Stimulated activated CD4-positive, alpha-beta T cell treated with anti-CD3 and anti-CD28 coated beads, Interleukin-2, amount 100 ng/mL, for 4 hours (primary cell): ENCODE data around the gene SMC4.
"Not testable (repeated sequence)": the region's sequence is repeated elsewhere in the genome, so short reads cannot be mapped to it uniquely, and the experiment has no call there.

Experiments
- DNase-seq: peaks from one replicate; pipeline ENCODE4 v3.0.0-alpha.2; 2020; ENCODE audit warnings: low read depth

The SMC4 gene

GRCh38 chr3:160446522-160447056 is 47.1 kb downstream of the SMC4 start:
- no peak for DNase-seq

- no peak for DNase-seq
Measured at GRCh38 chr3:160447544-160447943, 48.1 kb downstream of the SMC4 start.

DNA sequence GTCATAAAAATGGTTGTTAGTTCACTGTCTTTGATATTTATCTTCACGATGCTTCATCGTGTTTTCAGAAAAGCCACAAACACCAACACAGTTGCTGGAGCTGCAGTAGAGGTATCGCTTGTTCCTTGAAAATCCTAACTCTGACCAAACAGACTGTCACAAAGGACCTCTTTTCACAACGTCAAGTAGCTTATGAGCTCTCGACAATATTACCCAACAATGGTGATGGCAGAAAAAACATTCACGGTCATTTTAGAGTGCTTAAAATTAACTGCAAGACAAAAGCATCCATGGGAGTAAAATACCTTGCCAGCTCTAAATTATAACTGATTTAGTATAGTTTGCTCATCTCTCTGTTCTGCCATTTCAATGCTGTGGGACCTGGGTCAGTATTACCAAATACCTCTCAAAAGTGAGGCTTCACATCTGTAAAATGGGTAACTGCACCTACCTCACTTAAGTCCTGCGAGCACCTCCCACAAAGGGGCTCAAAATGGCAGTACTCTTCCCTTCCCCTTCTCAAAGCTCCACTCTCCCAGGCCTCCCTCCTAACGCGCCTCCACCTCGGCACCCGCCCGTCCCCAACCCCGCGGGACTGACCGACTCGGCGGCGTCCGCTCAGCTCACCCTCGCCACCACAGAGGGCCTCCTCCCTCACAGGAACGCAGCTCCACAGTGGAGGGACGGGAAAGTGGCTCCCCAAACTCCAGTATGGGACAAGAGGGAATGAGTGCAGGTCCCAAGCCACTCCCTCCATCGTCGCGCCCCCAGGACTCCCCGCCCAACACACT is 49.6 kb downstream of the SMC4 start:
- peak; percentile 3 for DNase-seq

GRCh38 chr3:160449636-160450598 is 50.5 kb downstream of the SMC4 start, which contains the start of gene TRIM59:
TSS of gene TRIM59 (minus strand) at chr3:160449786. CDS start at chr3:160439183, 10,603 bp downstream.
- peak; percentile 95 for DNase-seq

GRCh38 chr3:160450846-160451245 is 51.4 kb downstream of the SMC4 start:
- DNase-seq: no peak

DNA sequence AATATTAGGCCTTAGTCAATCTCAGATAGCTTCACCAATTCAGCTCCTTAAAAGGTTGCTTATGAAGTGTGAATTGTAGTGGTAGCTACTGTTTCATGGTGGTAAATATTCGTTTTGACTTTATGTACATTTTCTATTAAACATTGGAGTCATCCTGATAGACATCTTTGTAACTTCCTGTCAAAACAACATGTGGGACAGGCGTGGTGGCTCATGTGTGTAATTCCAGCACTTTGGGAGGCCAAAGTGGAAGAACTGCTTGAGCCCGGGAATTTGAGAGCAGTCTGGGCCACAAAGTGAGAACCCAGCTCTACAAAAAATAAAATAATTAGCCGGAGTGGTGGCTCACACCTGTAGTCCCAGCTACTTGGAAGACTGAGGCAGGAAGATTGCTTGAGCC is 52.2 kb downstream of the SMC4 start:
- DNase-seq: no peak

GRCh38 chr3:160452251-160452650 is 52.8 kb downstream of the SMC4 start:
- DNase-seq: not testable (repeated sequence)

GRCh38 chr3:160454995-160455394 is 55.5 kb downstream of the SMC4 start:
- DNase-seq: no peak

DNA sequence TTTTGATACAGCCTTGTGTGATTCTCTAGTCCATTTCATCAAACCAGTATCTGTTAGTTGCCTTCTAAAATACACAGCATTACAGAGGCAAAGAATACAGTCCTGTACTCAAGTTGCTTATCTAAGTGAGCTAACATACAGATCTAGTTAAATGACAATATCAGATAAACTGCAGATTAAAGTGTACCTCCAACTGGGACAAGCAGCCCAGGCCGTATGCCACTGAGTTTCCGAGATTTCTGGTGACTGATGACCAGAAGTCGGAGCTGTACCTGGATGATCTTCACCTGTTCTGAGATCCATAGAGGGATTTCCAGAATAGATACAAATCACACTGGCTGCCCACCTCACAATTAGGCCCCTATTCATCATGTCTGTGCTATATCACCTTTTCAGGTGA is 56.4 kb downstream of the SMC4 start:
- DNase-seq: no peak

DNA sequence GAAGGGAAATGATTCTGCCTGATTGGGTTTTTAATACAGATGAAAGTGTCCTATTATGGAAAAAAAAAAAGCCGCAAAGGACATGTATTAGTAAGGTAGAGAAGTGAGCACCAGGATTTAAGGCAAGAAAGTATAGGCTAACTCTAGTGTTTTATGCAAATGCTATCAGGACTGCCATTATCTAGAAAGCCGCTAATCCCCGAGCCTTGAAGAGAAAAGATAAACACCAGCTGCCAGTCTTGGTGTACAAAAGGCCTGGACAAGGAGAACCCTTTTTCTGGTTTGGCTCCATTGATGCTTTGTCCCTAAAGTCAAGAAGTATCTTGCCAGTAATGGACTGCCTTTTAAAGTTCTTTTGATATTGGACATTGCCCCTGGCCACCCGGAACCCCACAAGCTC is 58.7 kb downstream of the SMC4 start:
- DNase-seq: no peak

- no peak for DNase-seq
Measured at GRCh38 chr3:160459450-160459970, 60.1 kb downstream of the SMC4 start.

- DNase-seq: no peak
Measured at GRCh38 chr3:160460033-160460432, 60.6 kb downstream of the SMC4 start.

DNA sequence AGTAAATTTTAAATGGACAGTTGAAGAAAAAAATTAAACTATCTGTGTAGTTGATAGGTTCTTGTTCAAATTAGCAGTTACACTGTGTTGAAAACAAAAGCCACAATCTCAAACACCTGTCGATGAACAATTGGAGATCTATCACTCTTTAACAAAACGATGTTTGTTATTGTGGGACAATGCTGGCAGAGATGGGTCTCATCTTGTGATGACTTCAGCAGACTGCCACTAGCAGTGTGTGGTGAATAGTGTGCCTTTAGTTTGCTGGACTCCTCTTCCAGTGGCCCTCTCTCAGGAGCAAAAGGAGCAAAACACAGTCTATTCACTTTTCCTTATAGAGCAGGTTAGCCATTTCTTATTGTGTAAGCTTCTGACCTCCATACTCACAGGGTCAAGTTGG is 64.9 kb downstream of the SMC4 start:
- DNase-seq: no peak

- no peak for DNase-seq
Measured at GRCh38 chr3:160464971-160465370, 65.5 kb downstream of the SMC4 start.

- no peak for DNase-seq
Measured at GRCh38 chr3:160470181-160470580, 70.7 kb downstream of the SMC4 start.

DNA sequence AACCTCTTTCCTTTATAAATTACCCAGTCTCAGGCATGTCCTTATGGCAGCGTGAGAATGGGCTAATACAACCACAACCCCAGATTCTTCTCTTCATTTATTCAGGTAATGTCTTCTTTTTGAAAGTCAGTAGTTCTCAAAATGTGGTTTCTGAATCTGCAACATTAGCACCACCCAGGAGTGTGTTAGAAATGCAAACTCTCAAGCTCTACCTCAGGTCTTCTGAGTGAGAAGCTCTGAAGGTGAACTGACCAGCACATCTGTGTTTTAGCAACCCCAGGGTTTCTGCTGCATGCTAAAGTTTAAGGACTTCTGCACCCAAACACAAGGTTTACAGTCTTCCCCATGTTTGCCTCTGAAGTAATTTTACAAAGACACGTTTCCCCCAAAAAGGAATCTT is 72.4 kb downstream of the SMC4 start:
- no peak for DNase-seq

GRCh38 chr3:160472344-160472743 is 72.9 kb downstream of the SMC4 start:
- DNase-seq: no peak

DNA sequence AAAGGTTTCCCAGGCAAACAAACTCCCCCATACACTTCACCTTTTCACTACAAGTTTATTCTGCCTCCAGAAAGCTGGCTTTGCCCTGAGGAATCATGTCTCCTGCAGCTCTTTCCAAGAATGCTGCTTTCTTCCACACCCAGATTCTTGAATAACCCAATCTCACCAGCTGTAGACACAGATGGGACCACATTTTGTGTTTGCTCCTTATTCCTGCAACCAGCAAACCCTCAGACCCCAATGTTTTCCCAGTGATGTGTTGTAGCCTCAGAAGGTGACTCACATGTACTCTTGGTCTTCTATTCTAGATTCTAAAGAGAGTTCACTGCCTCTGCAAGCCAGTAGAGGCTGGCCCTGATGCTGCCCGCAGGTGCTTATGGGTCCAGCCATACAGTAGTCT is 73.8 kb downstream of the SMC4 start:
- no peak for DNase-seq

GRCh38 chr3:160473978-160474377 is 74.5 kb downstream of the SMC4 start:
- no peak for DNase-seq

- DNase-seq: no peak
Measured at GRCh38 chr3:160474416-160474838, 75.0 kb downstream of the SMC4 start.

DNA sequence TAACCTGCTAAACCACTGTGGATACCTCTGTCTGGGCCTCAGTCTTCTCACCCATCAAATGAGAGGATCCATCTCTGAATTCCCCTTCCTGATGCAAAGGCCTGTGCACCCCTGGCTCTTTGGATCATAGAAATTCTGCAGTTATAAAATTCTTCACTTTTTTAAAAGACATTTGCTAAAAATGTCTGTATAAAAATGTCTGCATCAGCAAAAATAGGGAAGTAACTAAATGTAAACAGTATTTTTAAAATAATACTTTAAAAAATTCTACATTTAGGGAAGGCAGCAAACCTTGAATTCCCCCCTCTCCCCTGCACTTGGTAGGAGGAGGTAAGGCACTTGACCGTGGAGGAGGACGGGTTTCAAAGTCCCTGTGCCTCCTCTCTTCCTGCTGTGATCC is 75.7 kb downstream of the SMC4 start:
- DNase-seq: no peak

DNA sequence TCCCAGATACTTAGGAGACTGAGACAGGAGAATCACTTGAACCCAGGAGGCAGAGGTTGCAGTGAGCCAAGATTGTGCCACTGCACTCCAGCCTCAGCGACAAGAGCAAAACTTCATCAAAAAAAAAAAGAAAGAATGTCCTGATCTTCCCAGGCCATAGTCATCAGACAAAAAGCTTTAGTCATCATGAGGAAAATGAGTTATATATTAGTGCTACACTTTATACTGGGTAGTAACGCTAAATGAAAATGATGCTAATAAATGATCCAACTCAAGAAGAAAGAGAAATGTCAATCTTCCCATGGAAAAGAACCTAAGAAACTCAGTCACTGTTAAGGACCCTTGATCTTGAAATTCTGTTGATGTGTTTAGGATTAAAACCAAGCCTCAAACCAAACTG is 76.4 kb downstream of the SMC4 start:
- no peak for DNase-seq
